OCI-LY7 (cell line): Measurements from ENCODE around the gene DHX57. TPM values are rescaled to one million over a fixed set of nuclear protein-coding genes. Genes with fewer than 3 reads are reported as not detected.

Source experiments
- BruUV-seq: library from RNA; stranded (reverse); fragments of 400-500 nt; replicated peaks from 2 replicates; lab custom pipeline; 2021; lab: Mats Ljungman, UMichigan
- CTCF ChIA-PET: fragments of 300-600 bp; sonication (Branson Sonifier 250); formaldehyde crosslinking; loops from one replicate; lab custom pipeline; 2022; ENCODE audit warnings: antibody characterized with exemption; ENCODE audit not compliant: unreplicated experiment; lab: Charles Lee
- POLR2A ChIA-PET: fragments of 300-600 bp; sonication (Branson Sonifier 250); formaldehyde crosslinking; loops from one replicate; lab custom pipeline; 2022; ENCODE audit warnings: antibody characterized with exemption; lab: Charles Lee
- DNase-seq: peaks from one replicate; pipeline ENCODE4 v3.0.0-alpha.2; 2015; ENCODE audit warnings: low spot score
- H2AFZ ChIP-seq: fragments of 200-600 bp; sonication (generic), shearing (Covaris generic); 2 replicates; pipeline ENCODE4 v1.6.1; 2014; ENCODE audit warnings: mild to moderate bottlenecking, antibody characterized with exemption, low read length, moderate library complexity
- H3K27ac ChIP-seq: fragments of 200-600 bp; sonication (generic); 2 replicates; pipeline ENCODE4 v1.5.1; 2014; ENCODE audit warnings: mixed run types, low read depth, mild to moderate bottlenecking, moderate library complexity, low read length, inconsistent platforms; ENCODE audit not compliant: poor library complexity, severe bottlenecking
- H3K36me3 ChIP-seq: fragments of 200-600 bp; sonication (generic); 2 replicates; pipeline ENCODE4 v1.6.1; 2014; ENCODE audit warnings: mild to moderate bottlenecking, antibody characterized with exemption, low read length, moderate library complexity, mixed read lengths; ENCODE audit not compliant: insufficient read depth
- H3K4me1 ChIP-seq: fragments of 200-600 bp; sonication (generic); 2 replicates; pipeline ENCODE4 v1.5.1; 2014; ENCODE audit warnings: mild to moderate bottlenecking, low read length; ENCODE audit not compliant: insufficient read depth, poor library complexity, severe bottlenecking
- H3K4me2 ChIP-seq: fragments of 200-600 bp; sonication (generic); 2 replicates; pipeline ENCODE4 v1.6.1; 2014; ENCODE audit warnings: mild to moderate bottlenecking, low read length
- H3K4me3 ChIP-seq: fragments of 200-600 bp; sonication (generic); 2 replicates; pipeline ENCODE4 v1.5.1; 2014; ENCODE audit warnings: mild to moderate bottlenecking, low read depth, low read length; ENCODE audit not compliant: poor library complexity, severe bottlenecking
- H3K79me2 ChIP-seq: fragments of 200-600 bp; sonication (generic); 2 replicates; pipeline ENCODE4 v1.6.1; 2016; ENCODE audit warnings: low read depth, mild to moderate bottlenecking, low read length, moderate library complexity, mixed read lengths; ENCODE audit not compliant: insufficient read depth
- H3K9me2 ChIP-seq: fragments of 200-600 bp; sonication (generic); 2 replicates; pipeline ENCODE4 v1.6.1; 2016; ENCODE audit warnings: mild to moderate bottlenecking, low read length, mixed read lengths; ENCODE audit not compliant: insufficient read depth
- H3K9me3 ChIP-seq: fragments of 200-600 bp; sonication (generic); 2 replicates; pipeline ENCODE4 v1.6.1; 2014; ENCODE audit warnings: mild to moderate bottlenecking, mixed run types, low read length, mixed read lengths
- H4K20me1 ChIP-seq: fragments of 200-600 bp; sonication (generic); 2 replicates; pipeline ENCODE4 v1.6.1; 2014; ENCODE audit warnings: mild to moderate bottlenecking, antibody characterized with exemption, low read length, moderate library complexity, mixed read lengths; ENCODE audit not compliant: insufficient read depth
- CTCF ChIP-seq: fragments of 200-600 bp; sonication (generic); conservative IDR thresholded peaks from 2 replicates; pipeline ENCODE4 v1.5.1; 2014; ENCODE audit warnings: mild to moderate bottlenecking, antibody characterized with exemption, low read length, moderate library complexity, mixed read lengths
- EZH2phosphoT487 ChIP-seq: fragments of 200-600 bp; sonication (generic); IDR thresholded peaks from 2 replicates; pipeline ENCODE4 v1.6.1; 2018; ENCODE audit warnings: low read depth, borderline replicate concordance, mild to moderate bottlenecking, mixed run types, antibody characterized with exemption, low read length, moderate library complexity, mixed read lengths
- intact Hi-C: fragments of 100-400 bp; cut with micrococcal nuclease; formaldehyde crosslinking; loops from one replicate; pipeline ENCODE4 v1.10.0; 2022; ENCODE audit not compliant: unreplicated experiment
- total RNA-seq, 2 experiments: library from RNA; depleted of rRNA in 1 of 2; stranded (reverse); fragments of >200 nt in 1 of 2; shearing (Covaris generic) in 1 of 2; gene quantifications; 2 replicates each; pipeline ENCODE4 v1.2.3, GENCODE V29; 2014 to 2022

Gene DHX57
- total RNA-seq, 2 experiments from 2014 or later, result 14.6 to 17.7 TPM

- Histone ChIP-seq H4K20me1 (no peaks in the 10 kb centered on the region), H3K9me2 (no peaks in the 10 kb centered on the region), H3K4me1 (no peaks in the 10 kb centered on the region), H3K79me2 (no peaks in the 10 kb centered on the region), H3K4me3 (no peak overlapping the region), H3K36me3 (no peaks in the 10 kb centered on the region), H3K9me3 (no peaks in the 10 kb centered on the region), H2AFZ (no peak overlapping the region), H3K27ac (no peak overlapping the region), H3K4me2 (no peak overlapping the region)
- POLR2A ChIA-PET, result interaction anchor here (0.6 kb wide), 1 partner anchor 747 kb away, joined by 3 read pairs; no protein-coding TSS in a partner anchor
- DNase-seq, result no peak
- CTCF ChIA-PET, result no interaction called here
- intact Hi-C loops, result no loop called here
- BruUV-seq, result no TSS peak
- no peak for TF ChIP-seq EZH2phosphoT487
- TF ChIP-seq CTCF, result no peak
Observed at GRCh38 chr2:38922389-38922788, 46.7 kb upstream of the DHX57 start.

GRCh38 chr2:38912619-38913018, 36.9 kb upstream of the DHX57 start:
- CTCF ChIA-PET, result no interaction called here
- no peak overlapping the region for H3K4me3 ChIP-seq
- H2AFZ ChIP-seq, result no peak overlapping the region
- POLR2A ChIA-PET, result interaction anchor here (0.5 to 1.3 kb wide), 4 partner anchors 12 to 414 kb away, joined by 3 to 4 read pairs (median 3); no protein-coding TSS in a partner anchor
- H3K9me3 ChIP-seq, result no peaks in the 10 kb centered on the region
- H3K9me2 ChIP-seq, result no peaks in the 10 kb centered on the region
- intact Hi-C loops, result no loop called here
- no peaks in the 10 kb centered on the region for H3K79me2 ChIP-seq
- no peak for DNase-seq
- no peak for TF ChIP-seq CTCF
- TF ChIP-seq EZH2phosphoT487, result no peak
- no peaks in the 10 kb centered on the region for H3K36me3 ChIP-seq
- no peaks in the 10 kb centered on the region for H3K4me1 ChIP-seq
- H3K4me2 ChIP-seq, result no peak overlapping the region
- BruUV-seq, result no TSS peak
- no peaks in the 10 kb centered on the region for H4K20me1 ChIP-seq
- no peak overlapping the region for H3K27ac ChIP-seq

- Histone ChIP-seq H3K4me1 (no peaks in the 10 kb centered on the region), H3K36me3 (no peaks in the 10 kb centered on the region), H3K79me2 (no peaks in the 10 kb centered on the region), H3K9me3 (no peaks in the 10 kb centered on the region), H3K4me2 (no peak overlapping the region), H4K20me1 (no peaks in the 10 kb centered on the region), H3K4me3 (no peak overlapping the region), H3K9me2 (no peaks in the 10 kb centered on the region), H3K27ac (no peak overlapping the region), H2AFZ (no peak overlapping the region)
- TF ChIP-seq EZH2phosphoT487 (no peak), CTCF (no peak)
- intact Hi-C loops, result no loop called here
- ChIA-PET CTCF (no interaction called here), POLR2A (no interaction called here)
- DNase-seq, result no peak
- no TSS peak for BruUV-seq
Observed at GRCh38 chr2:38911191-38911590, 35.5 kb upstream of the DHX57 start.
